Lower leg skin (tissue), 3 donors: Measurements from ENCODE around the gene TMEM181.

Experiments used
- CTCF ChIP-seq, 3 donors: fragments of 450-650 bp; IDR thresholded peaks; one replicate each; pipeline ENCODE4 v1.5.1; 2016; ENCODE audit warnings: antibody characterized with exemption in 3 of 3, mild to moderate bottlenecking in 3 of 3, moderate library complexity in 2 of 3
- POLR2A ChIP-seq, 2 donors: fragments of 450-650 bp; IDR thresholded peaks; one replicate each; pipeline ENCODE4 v1.6.1; 2016 to 2017; ENCODE audit warnings: antibody characterized with exemption in 2 of 2, mild to moderate bottlenecking in 1 of 2, moderate library complexity in 1 of 2

- no peak for TF ChIP-seq CTCF (IDR thresholded peaks at IDR 0.05)
- TF ChIP-seq POLR2A (IDR thresholded peaks at IDR 0.05): no peak
These were observed 100.5 kb downstream of the TMEM181 start for GRCh38 chr6:158660333-158660754.
